HG03103 (cell line): ENCODE results near the gene SIK3.
"Not testable (repeated sequence)": the region's sequence is repeated elsewhere in the genome, so short reads cannot be mapped to it uniquely, and the experiment has no call there.

Experiments used
- ATAC-seq: cut with Tn5 transposase; IDR thresholded peaks from one replicate; pipeline ENCODE4 v1.9.1; 2021; ENCODE audit warnings: low read depth; ENCODE audit not compliant: unreplicated experiment

The SIK3 gene

GRCh38 chr11:117052196-117053149 lies 45.8 kb downstream of the SIK3 start:
- ATAC-seq, result no peak

DNA sequence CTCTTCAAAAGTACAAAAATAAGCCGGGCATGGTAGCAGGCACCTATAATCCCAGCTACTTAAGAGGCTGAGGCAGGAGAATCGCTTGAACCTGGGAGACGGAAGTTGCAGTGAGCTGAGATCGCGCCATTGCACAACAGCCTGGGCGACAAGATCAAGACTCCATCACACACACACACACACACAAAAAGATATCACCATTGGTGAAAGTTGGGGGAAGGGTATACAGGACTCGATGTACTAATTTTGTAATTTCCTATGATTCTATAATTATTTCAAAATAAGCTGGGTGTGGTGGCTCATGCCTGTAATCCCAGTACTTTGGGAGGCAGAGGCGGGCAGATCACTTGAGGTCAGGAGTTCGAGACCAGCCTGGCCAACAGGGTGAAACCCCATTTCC lies 48.1 kb downstream of the SIK3 start:
- not testable (repeated sequence) for ATAC-seq

DNA sequence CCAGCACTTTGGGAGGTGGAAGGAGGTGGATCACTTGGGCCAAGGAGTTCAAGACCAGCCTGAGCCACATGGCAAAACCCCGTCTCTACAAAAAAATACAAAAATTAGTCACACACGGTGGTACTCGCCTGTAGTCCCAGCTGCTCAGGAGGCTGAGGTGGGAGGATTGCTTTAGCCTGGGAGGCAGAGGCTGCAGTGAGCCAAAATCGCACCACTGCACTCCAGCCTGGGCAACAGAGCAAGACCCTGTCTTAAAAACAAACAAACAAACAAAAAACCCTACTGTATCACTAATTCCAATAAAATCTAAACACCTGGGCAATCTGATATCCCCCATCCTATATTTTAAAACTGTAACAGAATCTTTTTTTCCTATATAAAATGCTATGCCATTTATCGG lies 51.6 kb downstream of the SIK3 start:
- not testable (repeated sequence) for ATAC-seq

DNA sequence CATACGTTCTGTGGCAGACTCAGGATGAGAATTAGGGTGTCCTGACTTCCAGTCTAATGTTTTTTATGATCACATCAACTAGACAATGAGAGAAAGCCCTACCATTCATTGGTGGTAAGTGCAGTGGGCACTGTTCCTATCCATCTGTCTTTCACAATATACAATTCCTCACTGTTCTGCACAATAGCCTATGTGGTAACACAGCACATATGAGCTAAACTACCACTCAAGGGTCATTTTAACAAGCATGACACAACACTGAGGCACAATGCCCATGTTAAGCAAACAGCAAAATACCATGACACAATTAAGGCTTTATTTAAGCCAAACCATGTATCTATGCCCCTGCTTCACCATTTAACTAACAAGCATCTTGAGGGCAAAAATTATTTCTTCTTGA lies 52.3 kb downstream of the SIK3 start:
- no peak for ATAC-seq

GRCh38 chr11:117045196-117045595 lies 53.0 kb downstream of the SIK3 start:
- no peak for ATAC-seq

DNA sequence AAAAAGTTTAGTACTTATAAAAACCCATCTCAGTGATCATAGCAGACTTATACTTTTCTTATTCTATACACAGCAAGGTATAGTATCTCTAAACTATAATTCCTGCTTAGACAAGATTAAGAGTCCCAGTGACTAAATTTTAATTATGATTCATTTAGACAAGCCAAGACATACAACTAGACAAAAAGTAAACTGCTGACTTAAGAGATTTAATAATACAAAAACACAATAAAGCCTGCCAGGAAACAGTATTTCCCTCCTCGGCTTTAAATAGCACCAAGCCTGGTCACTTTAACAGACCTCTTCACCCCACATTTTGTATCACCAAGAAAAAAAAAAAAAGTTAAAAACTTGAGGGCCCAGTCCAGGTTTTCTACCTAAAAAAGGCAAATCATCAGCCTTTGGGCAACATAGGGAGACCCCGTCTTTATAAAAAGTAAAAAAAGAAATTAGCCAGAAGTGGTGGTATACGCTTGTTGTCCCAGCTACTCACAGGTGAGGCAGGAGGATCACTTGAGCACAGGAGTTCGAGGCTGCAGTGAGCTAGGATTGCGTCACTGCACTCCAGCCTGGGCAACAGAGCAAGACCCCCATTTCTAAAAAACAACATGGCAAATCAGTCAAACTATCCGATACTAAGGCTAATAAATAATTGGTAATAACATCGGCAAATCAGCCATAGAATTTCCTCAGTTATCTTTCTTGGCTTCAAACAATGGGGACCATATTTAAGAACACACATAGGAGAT lies 53.8 kb downstream of the SIK3 start:
- ATAC-seq, result no peak

- no peak for ATAC-seq
These were observed 55.5 kb downstream of the SIK3 start for GRCh38 chr11:117042689-117043088.

DNA sequence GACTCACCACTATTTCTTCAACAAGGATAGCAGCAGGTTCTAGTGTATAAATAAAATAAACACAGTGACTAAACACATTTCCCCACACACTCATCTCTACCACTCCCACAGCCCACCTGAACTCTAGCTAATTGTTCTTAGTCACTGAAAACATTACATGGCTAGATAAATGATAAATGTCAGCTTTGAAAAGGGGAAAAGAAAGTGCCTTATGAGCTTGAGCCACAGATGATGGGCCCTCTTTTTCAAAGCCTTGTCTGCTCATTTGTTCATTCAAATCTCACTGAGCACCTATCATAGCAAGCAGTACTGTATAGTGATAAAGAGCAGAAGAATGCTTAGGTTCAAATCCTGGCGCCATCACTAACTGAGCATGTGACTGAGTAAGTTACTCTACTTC lies 58.3 kb downstream of the SIK3 start:
- no peak for ATAC-seq

GRCh38 chr11:117039270-117039669 lies 59.0 kb downstream of the SIK3 start:
- no peak for ATAC-seq

GRCh38 chr11:117037975-117038350 lies 60.3 kb downstream of the SIK3 start:
- ATAC-seq, result no peak

DNA sequence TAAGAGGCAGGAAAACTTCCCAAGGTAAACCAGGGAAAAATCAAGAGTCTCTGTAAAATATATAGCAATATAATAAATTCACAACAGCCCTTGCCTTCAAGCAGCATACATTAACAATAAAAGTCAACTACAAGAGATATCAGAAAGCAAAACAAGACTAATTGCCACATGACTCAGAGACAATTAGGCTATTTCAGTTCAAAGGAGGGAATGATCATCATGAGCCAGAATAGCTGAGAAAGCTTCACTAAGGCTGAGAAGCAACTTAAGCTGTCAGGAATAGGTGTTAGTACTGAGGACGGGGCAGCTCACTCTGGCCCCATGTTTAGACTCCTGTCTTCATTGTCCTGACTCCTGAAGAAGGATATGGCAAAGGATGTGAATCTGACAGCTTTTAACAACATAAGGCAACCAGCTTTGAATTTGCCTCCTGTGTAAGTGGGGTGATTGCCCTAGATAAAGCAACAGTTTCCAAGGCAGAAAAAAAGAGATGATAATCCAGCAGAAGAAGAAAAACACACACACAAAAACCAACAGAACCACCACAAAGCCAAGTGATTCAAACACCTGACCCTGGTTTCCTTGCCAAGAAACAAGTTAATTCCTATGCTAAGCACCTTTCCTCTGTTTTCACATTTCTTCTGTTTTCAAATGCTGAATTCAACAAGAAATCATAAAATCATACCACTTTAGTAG lies 60.8 kb downstream of the SIK3 start:
- no peak for ATAC-seq

DNA sequence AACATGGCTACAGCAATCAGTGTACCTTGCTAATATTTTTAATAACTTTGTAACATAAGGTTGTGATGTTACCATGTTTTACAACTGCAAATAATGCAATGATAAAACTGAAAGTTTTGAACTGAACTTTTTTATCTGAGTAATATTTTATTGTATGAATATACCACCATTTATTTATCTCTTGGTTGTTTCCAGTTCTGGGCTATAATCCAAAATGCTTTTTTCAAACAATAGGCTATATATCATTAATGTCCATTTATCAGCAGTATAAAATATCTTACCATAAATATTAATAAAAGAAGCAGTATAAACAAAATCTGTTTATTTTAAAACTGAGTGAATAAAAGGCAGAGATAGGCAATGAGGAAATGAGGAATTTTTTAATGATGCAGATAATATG lies 63.3 kb downstream of the SIK3 start:
- ATAC-seq, result no peak

- no peak for ATAC-seq
These were observed 71.5 kb downstream of the SIK3 start for GRCh38 chr11:117026593-117027330.

GRCh38 chr11:117023707-117024106 lies 74.5 kb downstream of the SIK3 start:
- ATAC-seq, result not testable (repeated sequence)

DNA sequence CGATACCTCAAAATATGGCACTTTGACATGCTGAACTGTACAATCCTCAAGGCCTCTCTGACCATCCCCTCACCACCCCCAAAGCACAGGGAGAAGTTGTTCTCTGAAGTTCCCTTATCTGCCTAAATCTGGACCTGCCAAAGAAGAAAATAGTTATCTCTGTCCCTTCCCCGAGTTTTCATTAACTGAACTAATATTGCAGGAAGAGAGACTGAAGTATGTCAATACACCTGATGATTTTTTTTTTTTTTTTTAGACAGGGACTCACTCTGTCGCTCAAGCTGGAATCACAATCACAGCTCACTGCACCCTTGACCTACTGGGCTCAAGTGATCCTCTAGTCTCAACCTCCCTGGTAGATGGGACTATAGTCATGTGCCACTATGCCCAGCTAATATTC lies 75.0 kb downstream of the SIK3 start:
- ATAC-seq, result no peak

GRCh38 chr11:117022526-117022925 lies 75.7 kb downstream of the SIK3 start:
- no peak for ATAC-seq

DNA sequence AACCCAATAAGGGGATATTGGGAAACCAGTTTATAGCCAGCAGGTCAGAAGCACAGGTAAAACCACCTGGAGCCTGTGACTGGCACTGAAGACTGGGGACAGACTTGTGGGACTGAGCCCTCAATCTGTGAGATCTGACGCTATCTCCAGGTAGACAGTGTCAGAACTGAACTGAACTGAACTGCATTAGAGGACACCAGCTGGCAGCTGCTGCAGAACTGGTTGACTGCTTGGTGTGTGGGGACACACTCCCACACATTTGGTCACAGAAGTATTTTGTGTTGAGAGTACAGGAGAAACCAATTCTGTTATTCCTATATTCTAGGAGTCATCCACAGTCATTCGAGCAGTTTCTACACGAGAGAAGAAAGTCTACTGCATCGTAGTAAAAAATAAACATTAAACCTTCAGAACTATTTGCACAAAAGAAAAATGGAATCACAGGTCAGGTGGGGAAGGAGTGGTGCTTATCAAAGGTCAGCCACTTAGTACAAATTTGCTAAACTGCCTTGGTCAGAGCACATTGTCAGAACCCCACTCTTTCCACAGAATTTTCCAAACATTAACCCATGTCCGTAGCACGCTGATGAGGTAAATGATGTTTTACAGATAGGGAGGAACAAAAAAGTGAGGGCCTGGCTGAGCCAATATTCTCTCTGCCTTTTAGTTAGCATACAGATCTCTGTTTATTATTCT lies 77.2 kb downstream of the SIK3 start:
- no peak for ATAC-seq

GRCh38 chr11:117020287-117020686 lies 77.9 kb downstream of the SIK3 start:
- no peak for ATAC-seq

- ATAC-seq, result no peak
These were observed 78.4 kb downstream of the SIK3 start for GRCh38 chr11:117019871-117020270.

DNA sequence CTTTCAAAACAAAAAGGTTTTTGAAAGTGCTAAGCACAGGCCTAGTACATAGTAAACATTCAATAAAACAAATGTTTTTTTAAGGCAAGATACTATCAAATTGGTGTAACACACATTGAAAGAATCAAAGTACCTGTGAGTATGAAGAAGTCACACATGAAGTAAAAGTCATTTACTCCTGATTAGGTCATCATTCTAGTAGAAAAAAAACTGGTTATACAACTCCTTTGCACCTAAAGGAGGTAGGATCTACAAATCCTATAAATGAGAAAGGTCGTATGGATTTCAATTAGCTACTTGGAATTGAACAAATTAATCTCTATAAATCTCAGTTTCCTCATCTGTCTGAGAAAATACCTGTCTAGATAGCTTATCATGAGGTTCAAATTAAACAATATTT lies 80.8 kb downstream of the SIK3 start:
- ATAC-seq, result no peak
